A549 (cell line): ENCODE data around the gene TEDC1. TPM values are rescaled to one million over a fixed set of nuclear protein-coding genes. Genes with fewer than 3 reads are reported as not detected.

ENCODE experiments used
- ATAC-seq, 2 experiments: fragments of 200-7000 bp in 1 of 2; fragments of >200 bp in 1 of 2; cut with Nextera tagmentation in 1 of 2; cut with Tn5 transposase in 1 of 2; 3 replicates each; pipeline versions ENCODE4 v1.8.0 to v1.9.1; 2018 to 2020; ENCODE audit warnings: mild to moderate bottlenecking in 1 of 2, moderate library complexity in 1 of 2
- CTCF ChIA-PET: fragments of 300-600 bp; sonication (Branson Sonifier 250); formaldehyde crosslinking; extraction: SDS; loops from one replicate; lab custom pipeline; 2021; ENCODE audit warnings: antibody characterized with exemption, inconsistent platforms; lab: Yijun Ruan, JAX
- POLR2A ChIA-PET: fragments of 350-600 bp; formaldehyde crosslinking; extraction: SDS; loops from one replicate; lab custom pipeline; 2021; ENCODE audit warnings: antibody characterized with exemption, inconsistent platforms; lab: Yijun Ruan, JAX
- DNase-seq, 2 experiments: peaks; one replicate each; pipeline versions ENCODE4 v3.0.0 to v3.0.0-alpha.2; 2011 to 2016; ENCODE audit warnings: low read depth in 1 of 2, low spot score in 1 of 2
- FAIRE-seq: peaks from 2 replicates; lab custom pipeline; 2011; peaks lifted over from hg19 to GRCh38; lab: Jason Lieb, UNC
- H3K27ac ChIP-seq, 2 experiments: fragments of >200 bp; sonication (Bioruptor Twin); formaldehyde crosslinking; 3 replicates each; pipeline ENCODE4 v1.5.1; 2016 to 2017
- H3K4me1 ChIP-seq: fragments of >200 bp; sonication (Bioruptor Twin); formaldehyde crosslinking; 3 replicates; pipeline ENCODE4 v1.6.1; 2016
- H3K4me2 ChIP-seq: fragments of >200 bp; sonication (Bioruptor Twin); formaldehyde crosslinking; 3 replicates; pipeline ENCODE4 v1.6.1; 2016
- H3K4me3 ChIP-seq: fragments of >200 bp; sonication (Bioruptor Twin); formaldehyde crosslinking; 3 replicates; pipeline ENCODE4 v1.5.1; 2016
- H3K9me3 ChIP-seq: fragments of >200 bp; sonication (Bioruptor Twin); formaldehyde crosslinking; 3 replicates; pipeline ENCODE4 v1.6.1; 2016
- ATOH8 ChIP-seq: fragments of 250-450 bp; sonication (Bioruptor Pico); IDR thresholded peaks from 2 replicates; pipeline ENCODE4 v1.5.0; 2020; ENCODE audit warnings: low read depth, mild to moderate bottlenecking, moderate library complexity
- BHLHE40 ChIP-seq: IDR thresholded peaks from 2 replicates; pipeline ENCODE4 v1.6.1; 2012; ENCODE audit warnings: low read depth, low read length, inconsistent platforms
- CTCF ChIP-seq: fragments of >200 bp; sonication (Bioruptor Twin); formaldehyde crosslinking; IDR thresholded peaks from 3 replicates; pipeline ENCODE4 v1.5.1; 2016
- E2F6 ChIP-seq: IDR thresholded peaks from 2 replicates; pipeline ENCODE4 v1.6.1; 2012; ENCODE audit warnings: low read depth, borderline replicate concordance
- EHMT2 ChIP-seq: fragments of 200-600 bp; sonication (generic); IDR thresholded peaks from 2 replicates; pipeline ENCODE4 v1.6.1; 2016; ENCODE audit warnings: antibody characterized with exemption, low read depth, mild to moderate bottlenecking, moderate library complexity
- ELK1 ChIP-seq: fragments of 150-350 bp; IDR thresholded peaks from 2 replicates; pipeline ENCODE4 v1.6.1; 2014; ENCODE audit warnings: low read depth, mild to moderate bottlenecking, low read length
- EP300 ChIP-seq, 2 experiments: fragments of >200 bp; sonication (Bioruptor Twin); formaldehyde crosslinking; IDR thresholded peaks; 2 replicates in 1 of 2; 3 replicates in 1 of 2; pipeline ENCODE4 v1.6.1; 2016 to 2017
- FOSB ChIP-seq: fragments of 250-450 bp; sonication (Bioruptor Pico); IDR thresholded peaks from 2 replicates; pipeline ENCODE4 v1.5.0; 2020; ENCODE audit warnings: mild to moderate bottlenecking, moderate library complexity
- GATA3 ChIP-seq: IDR thresholded peaks from 2 replicates; pipeline ENCODE4 v1.6.1; 2012; ENCODE audit warnings: borderline replicate concordance
- HES2 ChIP-seq: fragments of >200 bp; sonication (Bioruptor Twin); formaldehyde crosslinking; IDR thresholded peaks from 2 replicates; pipeline ENCODE4 v1.6.1; 2016
- JUNB ChIP-seq: fragments of >200 bp; sonication (Bioruptor Twin); formaldehyde crosslinking; IDR thresholded peaks from 2 replicates; pipeline ENCODE4 v1.6.1; 2016
- MAZ ChIP-seq: fragments of 150-350 bp; IDR thresholded peaks from 2 replicates; pipeline ENCODE4 v1.6.1; 2014; ENCODE audit warnings: antibody characterized with exemption, low read depth, low read length, borderline replicate concordance
- NPAS2 ChIP-seq: fragments of 250-450 bp; sonication (Bioruptor Pico); IDR thresholded peaks from 2 replicates; pipeline ENCODE4 v1.8.0; 2022; ENCODE audit warnings: mild to moderate bottlenecking, moderate library complexity, borderline replicate concordance
- PHF8 ChIP-seq: fragments of 200-600 bp; sonication (generic); IDR thresholded peaks from 2 replicates; pipeline ENCODE4 v1.6.1; 2016; ENCODE audit warnings: low read depth, mild to moderate bottlenecking, antibody characterized with exemption, moderate library complexity, borderline replicate concordance
- POLR2A ChIP-seq: IDR thresholded peaks from 2 replicates; pipeline ENCODE4 v1.6.1; 2012; ENCODE audit warnings: mild to moderate bottlenecking, low read length
- RAD21 ChIP-seq, 2 experiments: fragments of >200 bp in 1 of 2; sonication (Bioruptor Twin) in 1 of 2; formaldehyde crosslinking in 1 of 2; IDR thresholded peaks in 1 of 2; conservative IDR thresholded peaks in 1 of 2; 2 replicates in 1 of 2; 3 replicates in 1 of 2; pipeline ENCODE4 v1.6.1; 2012 to 2018; ENCODE audit warnings: inconsistent platforms in 1 of 2
- RARB ChIP-seq: fragments of 250-450 bp; sonication (Bioruptor Pico); IDR thresholded peaks from 2 replicates; pipeline ENCODE4 v1.8.0; 2021; ENCODE audit warnings: mild to moderate bottlenecking, moderate library complexity
- RCOR1 ChIP-seq: fragments of 150-350 bp; IDR thresholded peaks from 2 replicates; pipeline ENCODE4 v1.6.1; 2014; ENCODE audit warnings: antibody characterized with exemption, low read length, low read depth
- RNF2 ChIP-seq: fragments of 200-600 bp; sonication (generic); IDR thresholded peaks from 2 replicates; pipeline ENCODE4 v1.6.1; 2016; ENCODE audit warnings: low read depth, mild to moderate bottlenecking, antibody characterized with exemption, moderate library complexity, borderline replicate concordance
- SREBF2 ChIP-seq: fragments of 450-650 bp; IDR thresholded peaks from 2 replicates; pipeline ENCODE4 v1.6.1; 2014; ENCODE audit warnings: mild to moderate bottlenecking, moderate library complexity
- TFCP2L1 ChIP-seq: fragments of 250-450 bp; sonication (Bioruptor Pico); IDR thresholded peaks from 2 replicates; pipeline ENCODE4 v1.5.0; 2021; ENCODE audit warnings: mild to moderate bottlenecking
- TP53 ChIP-seq: fragments of 250-450 bp; sonication (Bioruptor Pico); IDR thresholded peaks from 2 replicates; pipeline ENCODE4 v1.5.0; 2021; ENCODE audit warnings: mild to moderate bottlenecking, moderate library complexity
- USF2 ChIP-seq: fragments of 450-650 bp; IDR thresholded peaks from 2 replicates; pipeline ENCODE4 v1.6.1; 2014; ENCODE audit warnings: antibody characterized with exemption
- ZC3H11A ChIP-seq: fragments of 450-650 bp; IDR thresholded peaks from 2 replicates; pipeline ENCODE4 v1.6.1; 2014; ENCODE audit warnings: antibody characterized with exemption, mild to moderate bottlenecking
- ZFP36 ChIP-seq: fragments of 450-650 bp; IDR thresholded peaks from 2 replicates; pipeline ENCODE4 v1.6.1; 2014; ENCODE audit warnings: borderline replicate concordance; ENCODE audit not compliant: partially characterized antibody
- ZSCAN20 ChIP-seq: fragments of 250-450 bp; sonication (Bioruptor Pico); IDR thresholded peaks from 2 replicates; pipeline ENCODE4 v1.8.0; 2022; ENCODE audit warnings: mild to moderate bottlenecking, moderate library complexity
- WGBS: methylation state at CpG from one replicate; pipeline ENCODE4 v1.1.6; 2017; ENCODE audit errors: missing lambda C conversion rate; 5-methylcytosine and 5-hydroxymethylcytosine counted together
- polyA plus RNA-seq, 4 experiments: library from polyadenylated mRNA; depleted of rRNA in 3 of 4; stranded (reverse); fragments of >200 nt; fragmentation: RNase III in 1 of 4; extraction: RNeasy Plus Mini Kit Qiagen cat#74134 plus additional on column Dnase treatment in 1 of 4; gene quantifications; 2 replicates in 3 of 4; 3 replicates in 1 of 4; pipeline ENCODE4 v1.2.3, GENCODE V29; 2011 to 2017

Gene TEDC1
- polyA plus RNA-seq, 2 of the 4 experiments (the other 2 are of a cell fraction) = 12.7 to 39.6 TPM

- 78% methylated on average over 13 of the region's 13 CpGs for WGBS
- no peaks in the 10 kb centered on the region for H3K9me3 ChIP-seq
- TF ChIP-seq JUNB = no peak
- no peak for TF ChIP-seq POLR2A
- no peak for TF ChIP-seq ELK1
- TF ChIP-seq NPAS2 (CRISPR knock-in tag) = no peak
- no peak for TF ChIP-seq USF2
- TF ChIP-seq EP300 (IDR thresholded peaks at IDR 0.05) = no peak
- TF ChIP-seq TFCP2L1 = no peak
- TF ChIP-seq BHLHE40 = no peak
- no peak for TF ChIP-seq PHF8
- no peak for TF ChIP-seq ZFP36
- TF ChIP-seq FOSB (CRISPR knock-in tag) = no peak
- TF ChIP-seq TP53 (CRISPR knock-in tag) = no peak
- TF ChIP-seq ZSCAN20 (CRISPR knock-in tag) = no peak
- TF ChIP-seq RARB = no peak
- no peak for TF ChIP-seq ZC3H11A
- no peak for TF ChIP-seq EHMT2
- no peak overlapping the region for H3K4me2 ChIP-seq
- ATAC-seq = peak in 1 of 2 experiments; percentile 1; a peak in 1 of 6 replicates
- no peak for DNase-seq
- FAIRE-seq = no peak
- no peak overlapping the region for H3K4me3 ChIP-seq
- ChIA-PET CTCF (interaction anchor here (0.6 to 4.6 kb wide), 7 partner anchors 8 to 36 kb away, joined by 3 to 19 read pairs (median 7); partner anchors contain the start of gene CRIP1), POLR2A (no interaction called here)
- no peak overlapping the region for H3K27ac ChIP-seq
- H3K4me1 ChIP-seq = no peaks in the 10 kb centered on the region
Observed at GRCh38 chr14:105501504-105502291, 10.7 kb downstream of the TEDC1 start.

GRCh38 chr14:105502446-105503295 is 11.6 kb downstream of the TEDC1 start:
- TF ChIP-seq HES2 = no peak
- no peak for TF ChIP-seq MAZ
- no peak for TF ChIP-seq SREBF2
- TF ChIP-seq CTCF = no peak
- no peak for TF ChIP-seq ATOH8 (CRISPR knock-in tag)
- TF ChIP-seq RAD21 (conservative IDR thresholded peaks at IDR 0.05 in 1 of 2, IDR thresholded peaks at IDR 0.05 in 1 of 2) = no peak
- TF ChIP-seq RNF2 = no peak
- no peak for TF ChIP-seq PHF8
- no peak for TF ChIP-seq RCOR1
- TF ChIP-seq EP300 (IDR thresholded peaks at IDR 0.05) = no peak
- no peak for TF ChIP-seq ZFP36
- no peak for TF ChIP-seq BHLHE40
- no peak for TF ChIP-seq GATA3
- TF ChIP-seq ZSCAN20 (CRISPR knock-in tag) = no peak
- TF ChIP-seq E2F6 = no peak
- Histone ChIP-seq H3K9me3 (no peaks in the 10 kb centered on the region), H3K4me3 (no peak overlapping the region), H3K27ac (no peak overlapping the region), H3K4me2 (no peak overlapping the region), H3K4me1 (no peaks in the 10 kb centered on the region)
- POLR2A ChIA-PET = no interaction called here
- CTCF ChIA-PET = interaction anchor here (0.6 to 4.6 kb wide), 5 partner anchors 9 to 35 kb away, joined by 4 to 19 read pairs (median 7); partner anchors contain the start of gene CRIP1
- FAIRE-seq (no peak), ATAC-seq (peak in 1 of 2 experiments; percentile 5; a peak in 2 of 6 replicates), DNase-seq (no peak)
- 79% methylated on average over 10 of the region's 18 CpGs for WGBS
